ENCODE data around the gene SLC17A7. TPM values are rescaled to one million over a fixed set of nuclear protein-coding genes. Genes with fewer than 3 reads are reported as not detected.

The SLC17A7 gene
- total RNA-seq, 1 experiment from 2014 or later, result 1.8 TPM

DNA sequence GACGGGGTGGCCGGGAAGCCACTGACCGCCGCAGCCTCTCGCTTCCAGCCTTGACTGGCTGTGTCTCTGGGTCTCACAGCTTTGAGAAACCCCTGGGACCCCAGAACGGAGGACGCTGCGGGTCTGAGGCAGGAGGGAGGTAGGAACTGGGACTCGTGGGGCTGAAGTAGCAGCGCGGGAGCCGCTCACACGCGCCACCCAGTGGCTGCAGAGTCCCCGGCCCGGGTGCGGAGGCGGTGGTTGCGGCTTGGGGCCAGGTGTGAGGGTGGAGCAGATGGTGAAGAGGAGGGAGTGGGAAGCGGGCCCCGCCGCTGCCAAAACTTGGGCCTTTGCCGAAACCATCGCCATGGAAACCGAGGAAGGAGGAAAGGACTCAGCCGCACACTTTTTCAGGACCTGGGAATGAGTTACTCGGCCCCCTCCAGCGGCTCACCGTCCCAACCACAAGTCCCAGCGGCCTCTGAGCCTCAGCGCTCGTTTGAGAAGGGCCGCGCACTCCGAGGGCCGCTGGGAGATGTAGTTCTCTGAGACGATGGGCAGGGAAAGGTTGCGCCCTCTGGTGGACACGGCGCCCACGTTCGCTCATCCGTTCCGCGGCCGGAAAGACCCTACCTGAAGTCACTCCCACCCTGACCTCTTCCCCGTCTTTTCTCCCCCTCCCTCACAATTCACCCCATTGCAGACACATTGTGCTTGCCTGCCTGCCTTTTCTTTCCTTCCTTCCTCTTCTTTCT is 2.2 kb upstream of the SLC17A7 start:
- intact Hi-C loops (cut with micrococcal nuclease), result loop anchor here (1.0 to 2.0 kb wide), 3 partner anchors 51 to 219 kb away; partner anchors contain the start of gene DKKL1
- TSS peak; percentile 84 for BruUV-seq (replicated peaks)
- H3K9ac ChIP-seq (ENCODE audit: low read length), result peak overlapping the region; percentile 86
- TF ChIP-seq SIN3A (IDR thresholded peaks at IDR 0.05; ENCODE audit: low read depth) (no peak), CEBPB (IDR thresholded peaks at IDR 0.05; ENCODE audit: low read depth) (no peak), RAD21 (IDR thresholded peaks at IDR 0.05; ENCODE audit: low read depth) (peak; percentile 77), TCF7L2 (IDR thresholded peaks at IDR 0.05; ENCODE audit: borderline replicate concordance, extremely low read depth, insufficient read depth, insufficient read length) (peak; percentile 55), SRF (IDR thresholded peaks at IDR 0.05; ENCODE audit: low read depth) (no peak), EZH2 (IDR thresholded peaks at IDR 0.05) (no peak), EZH2phosphoT487 (IDR thresholded peaks at IDR 0.05; ENCODE audit: borderline replicate concordance) (no peak), POLR2A (IDR thresholded peaks at IDR 0.05; ENCODE audit: borderline replicate concordance, extremely low read depth, insufficient read depth, insufficient read length) (no peak), ZFX (IDR thresholded peaks at IDR 0.05) (peak; percentile 41; the same call in 1 of the 2 replicates), CBX3 (IDR thresholded peaks at IDR 0.05; ENCODE audit: low read depth) (no peak), FOSL1 (IDR thresholded peaks at IDR 0.05; ENCODE audit: low read depth) (no peak), ELF1 (IDR thresholded peaks at IDR 0.05; ENCODE audit: borderline replicate concordance, low read depth) (no peak), JUND (IDR thresholded peaks at IDR 0.05) (no peak), YY1 (IDR thresholded peaks at IDR 0.05; ENCODE audit: extremely low read depth, insufficient replicate concordance, low read depth, low read length) (peak; percentile 48), SP1 (IDR thresholded peaks at IDR 0.05; ENCODE audit: low read depth) (no peak), EGR1 (IDR thresholded peaks at IDR 0.05; ENCODE audit: low read depth) (peak; percentile 98), POLR2AphosphoS5 (IDR thresholded peaks at IDR 0.05; ENCODE audit: low read depth, low read length) (no peak)
- TF ChIP-seq, protein P1, sequence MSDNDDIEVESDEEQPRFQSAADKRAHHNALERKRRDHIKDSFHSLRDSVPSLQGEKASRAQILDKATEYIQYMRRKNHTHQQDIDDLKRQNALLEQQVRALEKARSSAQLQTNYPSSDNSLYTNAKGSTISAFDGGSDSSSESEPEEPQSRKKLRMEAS (IDR thresholded peaks at IDR 0.05), result no peak; the same call in 1 of the 2 replicates
- TF ChIP-seq, protein P2, sequence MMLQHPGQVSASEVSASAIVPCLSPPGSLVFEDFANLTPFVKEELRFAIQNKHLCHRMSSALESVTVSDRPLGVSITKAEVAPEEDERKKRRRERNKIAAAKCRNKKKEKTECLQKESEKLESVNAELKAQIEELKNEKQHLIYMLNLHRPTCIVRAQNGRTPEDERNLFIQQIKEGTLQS (IDR thresholded peaks at IDR 0.05), result no peak
- TF ChIP-seq, protein P3, sequence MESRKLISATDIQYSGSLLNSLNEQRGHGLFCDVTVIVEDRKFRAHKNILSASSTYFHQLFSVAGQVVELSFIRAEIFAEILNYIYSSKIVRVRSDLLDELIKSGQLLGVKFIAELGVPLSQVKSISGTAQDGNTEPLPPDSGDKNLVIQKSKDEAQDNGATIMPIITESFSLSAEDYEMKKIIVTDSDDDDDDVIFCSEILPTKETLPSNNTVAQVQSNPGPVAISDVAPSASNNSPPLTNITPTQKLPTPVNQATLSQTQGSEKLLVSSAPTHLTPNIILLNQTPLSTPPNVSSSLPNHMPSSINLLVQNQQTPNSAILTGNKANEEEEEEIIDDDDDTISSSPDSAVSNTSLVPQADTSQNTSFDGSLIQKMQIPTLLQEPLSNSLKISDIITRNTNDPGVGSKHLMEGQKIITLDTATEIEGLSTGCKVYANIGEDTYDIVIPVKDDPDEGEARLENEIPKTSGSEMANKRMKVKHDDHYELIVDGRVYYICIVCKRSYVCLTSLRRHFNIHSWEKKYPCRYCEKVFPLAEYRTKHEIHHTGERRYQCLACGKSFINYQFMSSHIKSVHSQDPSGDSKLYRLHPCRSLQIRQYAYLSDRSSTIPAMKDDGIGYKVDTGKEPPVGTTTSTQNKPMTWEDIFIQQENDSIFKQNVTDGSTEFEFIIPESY (IDR thresholded peaks at IDR 0.05; ENCODE audit: extremely low read depth, insufficient replicate concordance, low read length), result no peak
- TF ChIP-seq, protein P4, sequence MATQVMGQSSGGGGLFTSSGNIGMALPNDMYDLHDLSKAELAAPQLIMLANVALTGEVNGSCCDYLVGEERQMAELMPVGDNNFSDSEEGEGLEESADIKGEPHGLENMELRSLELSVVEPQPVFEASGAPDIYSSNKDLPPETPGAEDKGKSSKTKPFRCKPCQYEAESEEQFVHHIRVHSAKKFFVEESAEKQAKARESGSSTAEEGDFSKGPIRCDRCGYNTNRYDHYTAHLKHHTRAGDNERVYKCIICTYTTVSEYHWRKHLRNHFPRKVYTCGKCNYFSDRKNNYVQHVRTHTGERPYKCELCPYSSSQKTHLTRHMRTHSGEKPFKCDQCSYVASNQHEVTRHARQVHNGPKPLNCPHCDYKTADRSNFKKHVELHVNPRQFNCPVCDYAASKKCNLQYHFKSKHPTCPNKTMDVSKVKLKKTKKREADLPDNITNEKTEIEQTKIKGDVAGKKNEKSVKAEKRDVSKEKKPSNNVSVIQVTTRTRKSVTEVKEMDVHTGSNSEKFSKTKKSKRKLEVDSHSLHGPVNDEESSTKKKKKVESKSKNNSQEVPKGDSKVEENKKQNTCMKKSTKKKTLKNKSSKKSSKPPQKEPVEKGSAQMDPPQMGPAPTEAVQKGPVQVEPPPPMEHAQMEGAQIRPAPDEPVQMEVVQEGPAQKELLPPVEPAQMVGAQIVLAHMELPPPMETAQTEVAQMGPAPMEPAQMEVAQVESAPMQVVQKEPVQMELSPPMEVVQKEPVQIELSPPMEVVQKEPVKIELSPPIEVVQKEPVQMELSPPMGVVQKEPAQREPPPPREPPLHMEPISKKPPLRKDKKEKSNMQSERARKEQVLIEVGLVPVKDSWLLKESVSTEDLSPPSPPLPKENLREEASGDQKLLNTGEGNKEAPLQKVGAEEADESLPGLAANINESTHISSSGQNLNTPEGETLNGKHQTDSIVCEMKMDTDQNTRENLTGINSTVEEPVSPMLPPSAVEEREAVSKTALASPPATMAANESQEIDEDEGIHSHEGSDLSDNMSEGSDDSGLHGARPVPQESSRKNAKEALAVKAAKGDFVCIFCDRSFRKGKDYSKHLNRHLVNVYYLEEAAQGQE (IDR thresholded peaks at IDR 0.05; ENCODE audit: low read depth), result no peak

More for the DNA sequence above, 2.2 kb upstream of the SLC17A7 start:
- peaks cover 10% of the 10 kb centered on the region for H3K27me3 ChIP-seq (ENCODE audit: insufficient read depth, low read length)
- POLR2A ChIA-PET, result interaction anchor here (1.0 kb wide), 2 partner anchors 9 to 10 kb away, joined by 7 to 8 read pairs; partner anchors contain the start of genes ALDH16A1 and PIH1D1
- H3K9me3 ChIP-seq (ENCODE audit: control insufficient read depth in 1 of 2, insufficient read depth in 1 of 2, low read depth in 1 of 2, low read length in 2 of 2), result no peaks in the 10 kb centered on the region
- RAD21 ChIA-PET (ENCODE audit: low non-redundant PET in 1 of 2, low total read pairs in 2 of 2, uncharacterized antibody in 2 of 2, unreplicated experiment in 2 of 2), result interaction anchor here in 1 of 2 experiments (1.0 kb wide), 1 partner anchor 52 kb away, joined by 5 read pairs; no protein-coding TSS in a partner anchor
- CTCF ChIA-PET, result interaction anchor here (1.0 to 2.1 kb wide), 6 partner anchors 9 to 218 kb away, joined by 3 to 15 read pairs (median 8); partner anchors contain the start of gene PIH1D1
- peak overlapping the region; percentile 85 for H2AFZ ChIP-seq (ENCODE audit: low read depth, low read length, poor library complexity, severe bottlenecking)
- peak; percentile 80 for ATAC-seq
- H3K27ac ChIP-seq (ENCODE audit: low read depth, low read length), result peak overlapping the region; percentile 92
- H3K9me2 ChIP-seq (ENCODE audit: insufficient read depth), result no peaks in the 10 kb centered on the region
- DNase-seq (ENCODE audit: low read depth, low spot score), result peak; percentile 87
- H3K79me2 ChIP-seq (ENCODE audit: insufficient read depth, low read length), result no peaks in the 10 kb centered on the region
- peak overlapping the region; percentile 63 to 80 for H3K4me3 ChIP-seq (replicated peaks in 1 of 2; ENCODE audit: low read depth in 1 of 2, low read length in 2 of 2)
- no peaks in the 10 kb centered on the region for H4K20me1 ChIP-seq (ENCODE audit: insufficient read depth)
- H3K4me2 ChIP-seq (ENCODE audit: low read length), result peak overlapping the region; percentile 98
- H3K36me3 ChIP-seq (ENCODE audit: control insufficient read depth in 1 of 2, insufficient read depth in 2 of 2, low read length in 2 of 2), result peaks cover 6 to 9% of the 10 kb centered on the region in 2 experiments; a peak in 2 of 4 replicates
- H3K4me1 ChIP-seq (ENCODE audit: control insufficient read depth in 1 of 2, insufficient read depth in 2 of 2, low read length in 2 of 2), result peaks cover 16 to 43% of the 10 kb centered on the region in 2 experiments; a peak in 3 of 4 replicates
